ENCODE data around the gene ERFE.

- no peak for TF ChIP-seq YY1 (IDR thresholded peaks at IDR 0.05; ENCODE audit: insufficient read depth, insufficient replicate concordance, low read depth, low read length)
- TF ChIP-seq CTCF (CRISPR knock-in tag; IDR thresholded peaks at IDR 0.05): no peak
- no peak for TF ChIP-seq MAZ (IDR thresholded peaks at IDR 0.05; ENCODE audit: borderline replicate concordance, low read depth, low read length)
- no peak for TF ChIP-seq MAZ (CRISPR knock-in tag; IDR thresholded peaks at IDR 0.05; ENCODE audit: low read depth)
- no peak for TF ChIP-seq ZNF160 (CRISPR knock-in tag; IDR thresholded peaks at IDR 0.05)
- no peak for TF ChIP-seq NAIF1 (CRISPR knock-in tag; IDR thresholded peaks at IDR 0.05; ENCODE audit: borderline replicate concordance)
- TF ChIP-seq POLR2A (IDR thresholded peaks at IDR 0.05; ENCODE audit: insufficient read depth in 1 of 2, low read depth in 2 of 2, low read length in 2 of 2): no peak
- no peak for TF ChIP-seq KLF13 (CRISPR knock-in tag; IDR thresholded peaks at IDR 0.05)
- TF ChIP-seq ZNF768 (CRISPR knock-in tag; IDR thresholded peaks at IDR 0.05): no peak
- no peak for TF ChIP-seq MATR3 (CRISPR knock-in tag; IDR thresholded peaks at IDR 0.05)
- TF ChIP-seq ZNF691 (CRISPR knock-in tag; IDR thresholded peaks at IDR 0.05; ENCODE audit: borderline replicate concordance, low read depth): no peak
- no peak for TF ChIP-seq ZNF552 (CRISPR knock-in tag; IDR thresholded peaks at IDR 0.05; ENCODE audit: borderline replicate concordance)
- TF ChIP-seq SP140L (CRISPR knock-in tag; IDR thresholded peaks at IDR 0.05; ENCODE audit: borderline replicate concordance): no peak
- TF ChIP-seq NPAS2 (CRISPR knock-in tag; IDR thresholded peaks at IDR 0.05; ENCODE audit: borderline replicate concordance): no peak
- TF ChIP-seq SATB2 (CRISPR knock-in tag; IDR thresholded peaks at IDR 0.05): no peak
These were observed 8.1 kb upstream of the ERFE start for GRCh38 chr2:238150686-238151085.

Measured in HepG2 (cell line).